ENCODE measurements around the gene TENM3.

The TENM3 gene

GRCh38 chr4:182415116-182415515 is 171.9 kb downstream of the TENM3 start:
- no peak for DNase-seq

- no peak for DNase-seq
Measured at GRCh38 chr4:182416067-182416466, 172.9 kb downstream of the TENM3 start.

GRCh38 chr4:182418054-182418734 is 175.0 kb downstream of the TENM3 start:
- no peak for DNase-seq

GRCh38 chr4:182420189-182420588 is 177.0 kb downstream of the TENM3 start:
- no peak for DNase-seq

- no peak for DNase-seq
Measured at GRCh38 chr4:182421753-182422152, 178.6 kb downstream of the TENM3 start.

- no peak for DNase-seq
Measured at GRCh38 chr4:182425302-182425701, 182.1 kb downstream of the TENM3 start.

GRCh38 chr4:182426901-182427300 is 183.7 kb downstream of the TENM3 start:
- DNase-seq, result no peak

- no peak for DNase-seq
Measured at GRCh38 chr4:182427554-182427953, 184.4 kb downstream of the TENM3 start.

- DNase-seq, result no peak
Measured at GRCh38 chr4:182429896-182430295, 186.7 kb downstream of the TENM3 start.

GRCh38 chr4:182432819-182433218 is 189.6 kb downstream of the TENM3 start:
- no peak for DNase-seq

GRCh38 chr4:182434720-182435119 is 191.5 kb downstream of the TENM3 start:
- no peak for DNase-seq

GRCh38 chr4:182435401-182435800 is 192.2 kb downstream of the TENM3 start:
- no peak for DNase-seq

GRCh38 chr4:182443070-182443469 is 199.9 kb downstream of the TENM3 start:
- DNase-seq, result no peak

GRCh38 chr4:182447767-182448280 is 204.6 kb downstream of the TENM3 start:
- DNase-seq, result no peak

- DNase-seq, result no peak
Measured at GRCh38 chr4:182448281-182449151, 205.3 kb downstream of the TENM3 start.

- no peak for DNase-seq
Measured at GRCh38 chr4:182449186-182449929, 206.2 kb downstream of the TENM3 start.

GRCh38 chr4:182449930-182450439 is 206.8 kb downstream of the TENM3 start:
- DNase-seq, result no peak

GRCh38 chr4:182451441-182451840 is 208.2 kb downstream of the TENM3 start:
- no peak for DNase-seq

- DNase-seq, result no peak
Measured at GRCh38 chr4:182453830-182454229, 210.6 kb downstream of the TENM3 start.

GRCh38 chr4:182454440-182455013 is 211.3 kb downstream of the TENM3 start:
- DNase-seq, result no peak

- no peak for DNase-seq
Measured at GRCh38 chr4:182465114-182465513, 221.9 kb downstream of the TENM3 start.

GRCh38 chr4:182465979-182466378 is 222.8 kb downstream of the TENM3 start:
- DNase-seq, result no peak

GRCh38 chr4:182470215-182470614 is 227.0 kb downstream of the TENM3 start:
- DNase-seq, result no peak

Measured in NCI-H2081 treated with DMSO at 0.1 percent for 48 hours (cell line).